NCI-H69 (cell line): ENCODE measurements around the gene SLC39A8.

Source experiments
- DNase-seq: peaks from one replicate; lab custom pipeline; 2025; lab: John Stamatoyannopoulos, UW

Gene SLC39A8

GRCh38 chr4:102339018-102339417 lies 6.3 kb downstream of the SLC39A8 start:
- no peak for DNase-seq

- DNase-seq: no peak
These were observed 6.9 kb downstream of the SLC39A8 start for GRCh38 chr4:102338405-102338804.

GRCh38 chr4:102335616-102336015 lies 9.7 kb downstream of the SLC39A8 start:
- no peak for DNase-seq

GRCh38 chr4:102334624-102335023 lies 10.7 kb downstream of the SLC39A8 start:
- no peak for DNase-seq

- no peak for DNase-seq
These were observed 11.5 kb downstream of the SLC39A8 start for GRCh38 chr4:102333787-102334186.

- no peak for DNase-seq
These were observed 17.2 kb downstream of the SLC39A8 start for GRCh38 chr4:102328045-102328444.

GRCh38 chr4:102326951-102327350 lies 18.3 kb downstream of the SLC39A8 start:
- DNase-seq: no peak

- DNase-seq: peak; percentile 74
These were observed 20.6 kb downstream of the SLC39A8 start for GRCh38 chr4:102324730-102325129.

- DNase-seq: no peak
These were observed 22.5 kb downstream of the SLC39A8 start for GRCh38 chr4:102322736-102323135.

- no peak for DNase-seq
These were observed 23.9 kb downstream of the SLC39A8 start for GRCh38 chr4:102321260-102321995.

- peak; percentile 57 for DNase-seq
These were observed 25.7 kb downstream of the SLC39A8 start for GRCh38 chr4:102319594-102319993.

GRCh38 chr4:102318526-102318925 lies 26.8 kb downstream of the SLC39A8 start:
- DNase-seq: no peak

GRCh38 chr4:102318105-102318504 lies 27.2 kb downstream of the SLC39A8 start:
- no peak for DNase-seq

- DNase-seq: no peak
These were observed 27.8 kb downstream of the SLC39A8 start for GRCh38 chr4:102317459-102317858.

- no peak for DNase-seq
These were observed 28.7 kb downstream of the SLC39A8 start for GRCh38 chr4:102316585-102316984.

- no peak for DNase-seq
These were observed 29.8 kb downstream of the SLC39A8 start for GRCh38 chr4:102315532-102315931.

GRCh38 chr4:102312417-102312816 lies 32.9 kb downstream of the SLC39A8 start:
- DNase-seq: no peak

GRCh38 chr4:102311912-102312311 lies 33.4 kb downstream of the SLC39A8 start:
- DNase-seq: no peak

- DNase-seq: no peak
These were observed 33.9 kb downstream of the SLC39A8 start for GRCh38 chr4:102311407-102311806.

GRCh38 chr4:102308032-102308799 lies 37.1 kb downstream of the SLC39A8 start:
- peak; percentile 22 for DNase-seq

GRCh38 chr4:102305666-102306065 lies 39.6 kb downstream of the SLC39A8 start:
- no peak for DNase-seq

- no peak for DNase-seq
These were observed 42.5 kb downstream of the SLC39A8 start for GRCh38 chr4:102302762-102303161.

- DNase-seq: no peak
These were observed 44.1 kb downstream of the SLC39A8 start for GRCh38 chr4:102301167-102301566.
